Suppressor macrophage treated with lipopolysaccharide for 1 hour (primary cell): ENCODE results near the gene ADORA1.

ENCODE experiments used
- DNase-seq, 3 donors: peaks; one replicate each; pipeline ENCODE4 v3.0.0-alpha.2; 2020 to 2022

Gene ADORA1

DNA sequence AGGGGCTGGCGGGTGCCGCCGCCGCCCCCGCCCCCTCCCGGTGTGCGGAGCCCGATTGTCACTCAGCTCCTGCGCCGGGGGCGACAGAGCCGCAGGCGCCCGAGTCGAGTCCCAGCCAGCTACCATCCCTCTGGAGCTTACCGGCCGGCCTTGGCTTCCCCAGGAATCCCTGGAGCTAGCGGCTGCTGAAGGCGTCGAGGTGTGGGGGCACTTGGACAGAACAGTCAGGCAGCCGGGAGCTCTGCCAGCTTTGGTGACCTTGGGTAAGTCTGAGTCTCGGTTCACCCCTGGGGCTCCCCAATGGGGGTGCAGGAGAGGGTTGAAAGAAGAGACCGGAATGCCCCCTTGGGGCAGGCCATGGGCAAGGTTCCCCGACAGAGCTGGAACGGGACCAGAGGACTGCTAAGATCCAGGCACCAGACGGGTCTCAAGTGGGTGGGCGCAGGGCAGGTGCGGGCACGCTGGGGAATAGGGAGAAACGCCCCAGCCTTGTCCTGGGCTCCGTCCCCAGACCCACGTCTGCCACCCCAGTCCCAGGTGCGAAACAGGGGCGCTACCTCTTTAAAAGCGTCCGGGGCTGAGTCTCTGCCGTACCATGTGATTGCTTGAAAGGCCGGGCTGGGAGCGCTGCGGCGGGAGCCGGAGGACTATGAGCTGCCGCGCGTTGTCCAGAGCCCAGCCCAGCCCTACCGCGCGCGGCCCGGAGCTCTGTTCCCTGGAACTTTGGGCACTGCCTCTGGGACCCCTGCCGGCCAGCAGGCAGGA lies at the start of gene ADORA1:
TSS of gene ADORA1 (plus strand) at position 61 of the 765 bp plus-strand sequence. CDS start 1,116 bp downstream, outside the sequence.
- peak; percentile 27 to 68 (median 50) for DNase-seq

GRCh38 chr1:203077956-203078355 lies 49.6 kb upstream of the ADORA1 start:
- no peak for DNase-seq

- no peak for DNase-seq
These were observed 49.0 kb upstream of the ADORA1 start for GRCh38 chr1:203078478-203078877.

- no peak for DNase-seq
These were observed 47.1 kb upstream of the ADORA1 start for GRCh38 chr1:203080456-203080855.

DNA sequence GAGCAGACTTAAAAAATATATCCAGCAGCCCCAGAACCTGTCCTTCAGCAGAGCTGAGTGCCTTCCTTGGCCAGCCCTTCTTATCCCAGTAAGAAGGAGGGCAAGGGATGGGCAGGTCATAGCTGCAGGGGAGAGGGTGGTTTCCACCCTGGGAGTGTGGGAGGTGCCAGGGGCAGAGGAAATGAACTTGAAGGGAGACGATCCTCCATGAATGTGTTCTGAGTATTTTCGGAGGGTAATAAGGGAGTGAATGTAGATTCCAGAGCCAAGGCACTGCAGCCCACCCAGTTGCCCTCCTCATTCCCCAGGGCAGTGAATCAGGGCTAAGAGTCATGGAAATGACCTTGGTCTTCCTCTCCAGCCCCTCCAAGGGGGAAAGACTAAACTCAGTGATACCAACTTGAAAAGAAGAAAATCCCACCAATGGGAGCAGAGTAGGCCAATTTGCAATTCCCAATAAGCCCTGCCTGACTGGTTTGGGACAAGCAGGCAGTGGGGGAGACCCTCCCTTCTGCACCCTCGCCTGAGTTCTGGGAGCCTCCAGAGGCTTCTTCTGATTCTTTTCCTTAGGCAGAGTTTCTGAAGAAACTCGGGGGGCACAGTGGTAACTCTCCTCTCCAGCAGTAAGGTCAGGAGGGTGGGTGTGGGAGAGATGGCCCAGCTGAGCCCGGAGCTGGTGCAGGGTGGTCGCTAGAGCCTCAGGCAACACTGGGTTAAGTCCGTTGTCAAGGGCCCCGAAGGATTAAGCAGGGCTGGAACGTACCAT lies 45.9 kb upstream of the ADORA1 start:
- peak in 1 of 3 donors; percentile 32 for DNase-seq

GRCh38 chr1:203082231-203082505 lies 45.4 kb upstream of the ADORA1 start:
- DNase-seq = no peak

- DNase-seq = peak in 1 of 3 donors; percentile 20
These were observed 44.7 kb upstream of the ADORA1 start for GRCh38 chr1:203082571-203083462.

- DNase-seq = no peak
These were observed 44.0 kb upstream of the ADORA1 start for GRCh38 chr1:203083463-203083921.

- DNase-seq = peak in 2 of 3 donors; percentile 41 to 49
These were observed 42.7 kb upstream of the ADORA1 start for GRCh38 chr1:203084588-203085527.

DNA sequence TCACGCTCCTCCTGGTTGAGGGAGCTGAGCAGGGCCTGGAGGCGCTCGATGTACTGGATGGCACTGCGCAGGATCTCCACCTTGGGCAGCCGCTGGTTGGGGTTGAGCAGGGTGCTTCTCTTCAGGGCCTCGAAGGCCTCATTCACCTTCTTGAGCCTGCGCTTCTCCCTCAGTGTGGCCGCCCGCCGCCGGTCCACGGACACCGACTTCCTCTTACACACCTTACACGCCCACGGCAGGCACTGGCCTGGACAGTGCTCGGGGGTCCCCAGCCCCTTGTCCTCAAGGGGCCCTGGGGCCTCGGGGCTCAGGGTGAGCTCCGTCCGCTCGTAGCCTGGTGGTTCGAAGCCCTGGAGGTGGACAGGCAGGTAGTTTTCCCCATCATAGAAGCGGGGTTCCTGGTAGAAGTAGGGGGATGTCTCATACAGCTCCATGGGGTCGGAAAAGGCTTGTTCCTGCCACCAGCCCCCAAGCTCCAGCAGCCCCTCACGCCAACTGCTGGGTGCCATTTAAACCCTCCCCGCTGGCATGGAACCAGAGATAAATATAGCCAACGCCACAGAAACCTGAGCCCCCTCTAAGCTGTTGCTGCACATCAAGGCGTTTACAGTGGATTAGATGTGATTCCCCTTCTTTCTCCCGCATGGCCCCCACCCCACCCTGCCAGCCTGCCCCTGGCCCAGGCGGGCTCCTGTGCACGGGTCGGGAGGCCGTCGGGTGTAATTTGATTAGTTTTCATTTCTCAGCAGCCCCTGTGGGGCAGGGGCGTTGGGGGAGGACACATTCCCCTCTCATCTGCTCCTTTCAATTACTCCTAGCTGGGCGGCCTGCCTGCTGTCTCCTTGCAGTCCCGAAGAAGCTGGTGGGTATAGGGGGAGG lies 41.8 kb upstream of the ADORA1 start, which contains the start of gene MYOG:
TSS of gene MYOG (minus strand) at position 485 of the 879 bp plus-strand sequence. CDS start at position 434, 51 bp downstream.
- no peak for DNase-seq

- no peak for DNase-seq
These were observed 40.3 kb upstream of the ADORA1 start for GRCh38 chr1:203086992-203087763.

- DNase-seq = no peak
These were observed 39.1 kb upstream of the ADORA1 start for GRCh38 chr1:203088441-203088840.

DNA sequence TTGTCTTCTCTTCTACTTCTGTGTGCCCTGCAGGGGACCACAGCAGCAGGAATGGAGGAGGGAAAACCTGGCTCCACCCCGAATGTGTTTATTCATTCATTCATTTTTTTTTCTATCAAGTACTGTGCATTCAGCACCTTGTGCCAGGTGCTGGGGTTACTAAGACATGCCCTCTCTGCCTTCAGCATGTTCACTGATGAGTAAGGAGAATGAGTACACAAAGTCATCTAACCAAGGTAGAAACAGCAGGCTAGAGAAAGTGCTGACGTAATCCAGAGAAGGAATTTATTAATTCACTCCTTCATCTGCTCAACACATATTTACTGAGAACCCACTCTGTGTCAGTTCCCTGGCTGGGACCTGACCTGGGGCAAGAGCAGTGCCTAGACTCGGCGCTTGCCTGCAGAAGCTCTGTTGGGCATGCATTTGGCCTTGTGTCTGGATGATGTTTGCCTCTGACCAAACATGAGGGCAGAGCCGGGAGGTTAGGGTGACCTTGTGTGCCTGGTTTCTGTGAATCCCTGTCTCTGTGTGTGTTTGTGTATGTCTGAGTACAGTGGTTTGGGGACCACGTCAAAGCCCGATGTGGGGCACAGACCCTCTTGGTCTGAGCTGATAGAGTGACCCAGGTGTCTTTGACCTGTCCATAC lies 38.4 kb upstream of the ADORA1 start:
- no peak for DNase-seq

GRCh38 chr1:203089651-203090045 lies 37.9 kb upstream of the ADORA1 start:
- no peak for DNase-seq

DNA sequence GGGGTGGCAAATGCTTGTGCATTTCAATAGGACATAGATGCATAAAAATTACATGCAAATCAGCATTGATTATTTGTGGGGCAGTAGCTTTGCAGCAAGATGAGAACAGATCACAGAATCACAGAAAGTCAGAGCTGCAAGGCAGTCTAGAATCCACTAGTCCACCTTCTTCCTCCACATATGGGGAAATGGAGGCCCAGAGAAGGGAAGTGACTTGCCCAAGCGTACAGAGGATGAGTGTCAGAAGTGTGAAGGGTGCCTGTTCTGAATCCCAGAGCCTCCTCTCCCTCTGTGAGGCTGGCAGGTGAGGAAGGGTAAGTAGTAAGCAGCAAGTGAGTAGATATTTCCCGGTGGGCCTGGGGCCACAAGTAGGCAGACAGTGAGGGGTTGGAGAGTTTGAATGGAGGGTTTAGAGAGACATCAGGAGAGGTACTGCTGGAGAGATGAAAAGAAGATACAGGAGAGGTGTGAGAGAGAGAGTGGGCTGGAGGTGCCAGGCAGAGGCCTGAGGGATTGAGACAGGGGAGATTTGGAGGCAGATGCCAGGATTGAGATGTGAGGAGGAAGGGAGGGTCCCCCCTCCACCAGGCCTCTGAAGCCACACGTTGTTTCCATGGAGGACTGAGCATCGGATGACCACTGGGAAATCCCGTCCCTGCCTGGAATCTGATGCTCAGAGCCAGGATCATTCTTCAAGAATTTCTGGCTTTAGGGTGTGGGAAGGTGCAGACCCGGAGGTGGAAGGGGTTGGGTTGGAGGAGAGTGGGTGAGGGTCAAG lies 36.9 kb upstream of the ADORA1 start:
- DNase-seq = peak in 1 of 3 donors; percentile 24

- no peak for DNase-seq
These were observed 36.4 kb upstream of the ADORA1 start for GRCh38 chr1:203091199-203091477.

GRCh38 chr1:203091761-203092330 lies 35.7 kb upstream of the ADORA1 start:
- no peak for DNase-seq

- no peak for DNase-seq
These were observed 33.6 kb upstream of the ADORA1 start for GRCh38 chr1:203093754-203094410.
